GM18868 (cell line): ENCODE results near the gene PRELID3B.

Source experiments
- ATAC-seq: cut with Tn5 transposase; IDR thresholded peaks from one replicate; pipeline ENCODE4 v1.9.1; 2021; ENCODE audit warnings: mild to moderate bottlenecking, moderate library complexity; ENCODE audit not compliant: unreplicated experiment

The PRELID3B gene

DNA sequence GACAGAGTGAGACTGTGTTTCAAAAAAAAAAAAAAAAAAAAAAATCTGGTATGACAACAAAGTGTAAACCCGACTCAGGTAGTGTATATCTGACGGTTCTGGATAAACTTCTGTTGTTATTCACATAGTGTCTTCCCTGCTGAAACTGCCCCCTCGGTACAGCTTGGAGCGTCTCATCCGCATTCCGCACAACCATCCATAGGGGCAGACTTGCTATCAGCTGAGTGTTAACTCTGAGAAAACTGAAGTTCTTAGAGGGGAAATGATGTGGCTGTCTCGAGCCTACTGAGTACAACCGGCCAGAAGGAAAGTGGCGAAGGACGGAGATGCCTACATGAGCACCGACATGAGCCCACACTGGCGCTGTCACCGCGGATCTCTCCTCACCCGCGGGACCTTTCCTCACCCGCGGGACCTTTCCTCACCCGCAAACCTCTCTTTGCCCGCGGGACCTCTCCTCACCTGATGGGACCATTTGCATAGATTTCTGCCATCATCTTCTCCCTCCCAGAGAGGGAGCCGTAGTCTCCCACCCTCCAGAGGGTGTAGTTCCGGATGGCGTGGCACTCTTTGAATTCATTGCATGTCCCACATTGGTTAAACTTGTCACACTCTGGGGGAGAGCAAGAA is 45.3 kb downstream of the PRELID3B start:
- no peak for ATAC-seq

GRCh38 chr20:58996226-58996611 is 46.4 kb downstream of the PRELID3B start:
- ATAC-seq = no peak

DNA sequence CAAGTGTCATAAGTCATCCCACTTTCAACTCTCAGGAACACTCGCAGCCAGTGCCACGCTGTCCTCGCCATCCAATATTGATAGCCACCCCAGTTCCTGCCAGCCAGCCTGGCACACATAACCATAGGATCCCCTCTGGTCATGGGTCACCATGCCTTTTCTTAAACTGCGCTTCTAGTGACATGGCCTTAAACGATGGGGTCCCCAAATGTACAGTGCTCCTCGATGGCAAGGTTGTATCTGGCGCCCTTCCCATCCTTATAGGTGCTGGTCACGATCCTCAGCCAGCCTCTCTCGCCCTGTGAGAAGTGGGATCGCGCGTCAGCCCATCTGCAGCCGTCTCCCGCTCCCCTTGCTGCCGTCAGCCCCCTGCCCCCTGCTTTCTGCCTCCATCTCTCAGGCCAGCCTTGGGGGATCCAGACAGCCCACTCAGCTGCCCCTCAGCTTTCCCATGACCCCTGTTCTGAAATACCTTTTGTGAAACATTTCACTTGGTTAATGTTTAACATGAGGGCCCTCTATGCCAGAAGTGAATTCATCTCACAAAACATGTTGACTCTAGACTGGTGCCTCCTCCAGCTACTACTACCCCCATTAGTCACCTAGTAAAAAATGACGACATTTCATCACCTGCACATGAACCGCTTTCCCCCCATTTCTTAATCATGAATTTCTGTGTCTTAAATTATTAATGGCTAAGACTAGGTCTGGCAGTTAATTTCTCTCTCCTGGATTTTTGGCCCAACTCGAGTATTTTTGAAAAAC is 46.9 kb downstream of the PRELID3B start:
- ATAC-seq = no peak

DNA sequence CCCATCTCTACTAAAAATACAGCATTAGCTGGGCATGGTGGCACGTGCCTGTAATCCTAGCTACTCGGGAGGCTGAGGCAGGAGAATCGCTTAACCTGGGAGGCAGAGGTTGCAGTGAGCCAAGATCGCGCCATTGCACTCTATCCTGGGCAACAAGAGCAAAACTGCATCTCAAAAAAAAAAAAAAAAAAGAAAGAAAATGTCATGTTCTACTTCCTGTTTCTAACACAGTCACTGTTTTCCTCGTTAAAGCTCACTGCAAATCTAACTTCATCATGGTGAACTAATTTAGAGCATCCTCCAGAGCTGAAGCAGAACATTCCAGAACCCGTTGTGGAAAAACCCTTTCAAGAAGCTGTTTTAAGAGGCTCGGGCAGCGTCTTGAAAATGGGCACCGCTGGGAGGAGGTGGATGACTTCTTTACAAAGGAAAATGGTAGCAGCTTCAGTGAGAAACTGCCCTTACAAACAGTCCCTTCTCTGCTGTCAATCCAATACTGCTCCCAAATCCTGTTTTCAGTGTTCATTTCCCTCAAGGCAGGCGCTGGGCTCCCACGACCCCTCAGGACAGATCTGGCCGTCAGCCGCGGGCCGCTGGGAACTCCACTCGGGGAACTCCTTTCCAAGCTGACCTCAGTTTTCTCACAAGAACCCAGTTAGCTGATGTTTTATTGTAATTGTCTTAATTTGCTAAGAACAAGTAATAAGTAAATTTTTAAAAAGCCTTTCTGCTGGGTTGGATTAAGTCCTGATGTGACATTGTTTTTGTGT is 48.0 kb downstream of the PRELID3B start:
- no peak for ATAC-seq

DNA sequence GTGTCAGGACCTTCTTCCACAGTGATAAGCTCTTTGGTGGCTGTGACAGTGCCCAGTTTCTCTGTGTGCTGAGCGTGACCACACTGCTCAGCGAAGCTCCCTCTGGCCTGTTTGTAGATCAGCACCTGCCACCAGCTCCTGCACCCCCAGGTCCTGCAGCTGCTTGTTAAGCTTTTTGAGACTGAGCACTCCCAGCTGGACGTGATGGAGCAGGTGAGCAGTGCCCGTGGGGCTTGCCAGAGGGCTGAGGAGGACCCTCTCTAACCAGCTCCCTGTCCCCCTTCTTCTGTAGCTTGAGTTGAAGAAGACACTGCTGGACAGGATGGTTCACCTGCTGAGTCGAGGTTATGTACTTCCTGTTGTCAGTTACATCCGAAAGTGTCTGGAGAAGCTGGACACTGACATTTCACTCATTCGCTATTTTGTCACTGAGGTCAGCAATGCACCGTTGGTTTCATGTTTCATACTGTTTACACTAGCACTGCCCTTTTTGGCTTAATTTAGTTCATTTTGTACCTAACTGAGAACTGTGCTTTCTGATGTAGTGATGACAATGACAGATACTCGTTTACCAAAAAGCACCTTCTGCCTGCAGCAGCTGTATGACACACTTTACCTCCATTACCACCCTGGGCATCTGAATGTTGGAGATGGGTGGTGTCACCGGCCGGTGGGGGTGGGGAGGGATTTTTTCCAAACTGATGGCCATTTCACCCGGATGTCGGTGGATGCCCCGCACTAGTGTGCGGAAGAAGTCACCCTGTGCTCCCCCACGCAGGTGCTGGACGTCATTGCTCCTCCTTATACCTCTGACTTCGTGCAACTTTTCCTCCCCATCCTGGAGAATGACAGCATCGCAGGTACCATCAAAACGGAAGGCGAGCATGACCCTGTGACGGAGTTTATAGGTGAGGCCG is 49.0 kb downstream of the PRELID3B start:
- no peak for ATAC-seq

DNA sequence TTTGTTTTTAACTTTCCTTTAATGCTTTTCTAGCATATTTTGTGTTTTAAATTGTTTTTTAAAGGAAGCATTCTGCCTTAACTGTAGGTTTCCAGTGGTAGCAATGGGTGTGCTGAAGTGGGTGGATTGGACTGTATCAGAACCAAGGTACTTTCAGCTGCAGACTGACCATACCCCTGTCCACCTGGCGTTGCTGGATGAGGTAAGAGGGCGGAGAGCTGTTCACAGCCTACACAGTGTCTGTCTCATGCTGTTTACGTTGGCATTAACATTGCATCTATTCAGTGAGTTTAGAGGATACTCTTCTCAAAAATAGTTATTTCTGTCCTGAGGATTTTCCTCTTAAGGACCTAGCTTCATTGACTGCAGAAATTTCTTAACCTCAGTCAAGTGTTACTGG is 49.7 kb downstream of the PRELID3B start:
- no peak for ATAC-seq

DNA sequence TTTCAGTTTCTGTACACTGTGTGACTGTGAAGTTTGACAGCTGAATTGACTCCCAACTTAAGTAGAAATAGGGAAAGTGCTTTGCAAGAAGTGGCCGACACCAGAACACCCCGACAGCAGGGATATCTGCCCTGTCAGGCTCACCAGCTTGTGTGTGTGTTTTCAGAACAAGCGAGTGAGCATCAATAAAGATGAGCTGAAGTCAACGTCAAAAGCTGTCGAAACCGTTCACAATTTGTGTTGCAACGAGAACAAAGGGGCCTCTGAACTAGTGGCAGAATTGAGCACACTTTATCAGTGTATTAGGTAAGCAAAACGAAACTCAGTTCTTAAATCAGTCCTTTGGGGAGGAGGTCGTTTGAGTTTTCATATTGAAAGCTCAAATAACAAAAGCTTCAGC is 50.9 kb downstream of the PRELID3B start:
- no peak for ATAC-seq

DNA sequence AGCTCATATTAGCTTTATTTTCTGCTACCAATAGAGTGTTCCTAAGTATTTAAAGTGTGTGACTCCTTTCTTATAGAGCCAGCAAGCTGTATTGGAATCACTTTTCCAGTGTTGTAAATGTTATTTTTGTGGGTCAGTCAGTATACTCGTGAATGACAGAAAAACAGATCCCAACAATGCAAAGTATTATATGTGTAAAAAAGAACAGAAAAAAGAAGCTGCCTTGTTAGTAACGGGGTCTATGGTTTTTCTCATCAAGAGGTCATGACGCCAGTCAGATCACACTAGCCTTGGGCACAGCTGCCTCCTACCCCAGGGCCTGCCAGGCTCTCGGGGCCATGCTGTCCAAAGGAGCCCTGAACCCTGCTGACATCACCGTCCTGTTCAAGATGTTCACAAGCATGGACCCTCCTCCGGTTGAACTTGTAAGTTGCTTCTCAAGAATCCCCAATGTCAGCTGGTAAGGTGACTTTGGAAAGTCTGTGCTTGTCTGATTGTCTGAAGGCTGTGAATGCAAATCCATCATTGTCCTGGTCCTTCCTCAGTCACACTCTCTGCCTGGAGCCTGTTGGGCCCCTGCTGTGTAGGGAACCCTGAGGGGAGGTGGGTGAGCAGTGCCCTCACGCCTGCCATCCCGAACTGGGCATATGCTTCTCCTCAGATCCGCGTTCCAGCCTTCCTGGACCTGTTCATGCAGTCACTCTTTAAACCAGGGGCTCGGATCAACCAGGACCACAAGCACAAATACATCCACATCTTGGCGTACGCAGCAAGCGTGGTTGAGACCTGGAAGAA is 51.7 kb downstream of the PRELID3B start:
- no peak for ATAC-seq

DNA sequence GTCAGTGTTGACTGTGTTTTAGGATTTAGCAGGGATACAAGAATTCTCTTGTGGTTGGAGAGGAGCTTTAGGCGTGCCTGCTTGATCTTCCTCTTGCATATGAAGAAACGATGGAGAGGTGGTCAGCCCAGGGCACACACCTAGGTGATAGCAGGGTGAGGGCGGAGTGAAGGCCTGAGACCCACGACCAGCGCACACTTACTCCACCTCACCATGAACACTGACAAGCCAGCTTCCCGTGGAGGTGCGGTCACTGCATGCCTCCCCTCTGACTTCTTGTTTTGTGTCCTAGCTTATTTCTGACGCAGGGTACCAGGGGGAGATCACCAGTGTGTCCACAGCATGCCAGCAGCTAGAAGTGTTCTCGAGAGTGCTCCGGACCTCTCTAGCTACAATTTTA is 53.4 kb downstream of the PRELID3B start:
- no peak for ATAC-seq

- ATAC-seq = no peak
Measured at GRCh38 chr20:58988565-58988882, 54.1 kb downstream of the PRELID3B start.

DNA sequence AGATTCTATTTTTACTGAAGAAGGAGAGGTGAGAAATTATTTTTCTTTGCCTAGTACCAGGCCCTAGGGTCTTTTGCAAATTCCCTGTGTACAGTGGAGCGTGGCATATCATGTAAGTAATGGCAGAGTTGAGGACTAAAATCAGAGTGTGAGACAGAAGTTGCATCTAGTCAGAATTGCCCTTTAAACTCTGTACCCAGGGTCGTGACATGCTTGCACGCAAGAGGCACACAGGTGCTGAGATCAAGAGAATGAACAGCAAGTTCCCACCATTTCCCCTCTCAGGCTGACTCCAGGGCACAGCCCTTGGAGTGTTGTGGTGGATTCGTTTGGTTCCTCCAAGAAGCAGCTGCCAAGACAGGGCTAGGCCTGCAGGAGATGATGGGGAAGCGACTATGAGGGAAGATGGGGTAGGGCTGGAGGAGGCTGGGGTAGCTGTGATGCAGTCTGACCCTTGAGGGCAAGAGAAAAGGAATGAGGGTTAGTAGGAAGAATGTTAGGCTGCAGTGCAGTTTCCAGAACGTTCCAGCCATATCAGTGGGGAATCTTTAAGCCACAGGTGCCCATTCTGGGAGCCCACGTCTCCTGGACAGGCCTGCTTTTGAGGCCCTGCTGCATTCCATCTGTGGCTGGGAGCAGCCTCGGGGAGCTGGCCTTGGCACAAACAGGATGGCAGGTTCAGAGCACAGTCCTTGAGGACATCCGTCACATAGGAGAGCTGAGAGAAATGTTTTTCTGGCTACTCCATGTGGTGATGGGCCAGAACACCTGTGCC is 54.6 kb downstream of the PRELID3B start:
- no peak for ATAC-seq

- ATAC-seq = no peak
Measured at GRCh38 chr20:58986968-58987517, 55.5 kb downstream of the PRELID3B start.

GRCh38 chr20:58986286-58986967 is 56.2 kb downstream of the PRELID3B start:
- ATAC-seq = no peak

- ATAC-seq = no peak
Measured at GRCh38 chr20:58985656-58986055, 56.9 kb downstream of the PRELID3B start.

DNA sequence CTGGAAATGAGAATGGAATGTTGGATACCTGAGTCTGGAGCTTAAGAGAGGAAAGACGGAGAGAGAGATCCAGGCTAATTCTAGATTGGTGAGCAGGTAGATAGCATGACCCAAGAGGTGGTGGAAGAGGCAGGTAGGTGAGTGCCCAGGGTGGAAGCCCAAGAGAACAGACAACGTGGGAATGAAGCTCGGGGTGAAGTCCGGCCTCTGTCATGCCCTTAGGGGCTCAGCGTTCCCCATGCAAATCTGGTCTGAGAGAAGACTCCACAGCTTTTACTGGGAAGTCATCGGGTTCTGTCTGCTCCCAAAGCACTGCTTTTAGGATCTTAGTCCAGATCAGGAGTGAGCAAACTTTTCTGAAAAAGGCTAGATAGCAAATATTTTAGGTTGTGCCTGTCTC is 57.9 kb downstream of the PRELID3B start:
- ATAC-seq = no peak
